ENCODE results near the gene SAPCD1.
"Not testable (repeated sequence)": the region's sequence is repeated elsewhere in the genome, so short reads cannot be mapped to it uniquely, and the experiment has no call there.

The SAPCD1 gene

DNA sequence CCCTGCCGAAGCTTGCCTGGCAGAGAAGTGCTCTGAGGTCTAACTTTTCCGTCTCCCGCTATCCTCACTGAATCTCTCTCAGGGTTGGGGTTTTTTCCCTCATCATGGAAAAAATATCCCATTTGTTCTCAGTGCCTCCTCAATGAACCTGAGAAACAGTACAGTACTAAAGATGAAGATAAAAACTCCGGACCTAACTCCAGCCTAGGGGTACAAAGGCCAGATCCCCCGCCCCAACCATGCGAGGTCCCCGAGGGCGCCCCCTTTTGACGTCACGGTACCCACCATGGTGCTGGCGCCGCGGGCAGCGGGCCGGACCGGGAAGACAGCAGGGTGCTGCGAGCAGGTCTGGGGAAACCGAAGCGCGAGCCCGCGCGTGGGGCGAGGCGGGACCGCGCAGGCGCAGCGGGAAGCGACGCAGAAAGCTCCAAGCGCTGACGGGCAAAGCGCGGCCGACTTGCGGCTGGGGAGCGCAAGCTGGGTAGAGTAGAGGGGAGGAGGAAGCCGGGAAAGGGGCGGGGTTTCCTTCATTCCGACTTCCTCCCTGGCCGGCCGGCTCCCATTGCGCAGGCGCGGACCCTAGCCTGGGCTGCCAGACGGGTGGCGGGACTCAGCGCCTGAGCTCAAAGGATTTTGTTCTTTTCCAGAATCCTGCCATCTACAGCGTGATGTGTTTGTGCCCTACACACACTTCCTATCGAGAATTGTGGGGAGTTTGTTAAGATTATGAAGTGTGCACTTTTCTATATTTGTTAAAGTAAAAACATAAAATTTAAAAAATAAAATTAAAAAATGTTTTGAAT, 44.2 kb downstream of the SAPCD1 start, which contains the start of gene LSM2:
LSM2 (minus strand) TSS at position 497 of the 803 bp plus-strand sequence; CDS start at position 288, 209 bp downstream.
- DNase-seq = peak; percentile 96

DNA sequence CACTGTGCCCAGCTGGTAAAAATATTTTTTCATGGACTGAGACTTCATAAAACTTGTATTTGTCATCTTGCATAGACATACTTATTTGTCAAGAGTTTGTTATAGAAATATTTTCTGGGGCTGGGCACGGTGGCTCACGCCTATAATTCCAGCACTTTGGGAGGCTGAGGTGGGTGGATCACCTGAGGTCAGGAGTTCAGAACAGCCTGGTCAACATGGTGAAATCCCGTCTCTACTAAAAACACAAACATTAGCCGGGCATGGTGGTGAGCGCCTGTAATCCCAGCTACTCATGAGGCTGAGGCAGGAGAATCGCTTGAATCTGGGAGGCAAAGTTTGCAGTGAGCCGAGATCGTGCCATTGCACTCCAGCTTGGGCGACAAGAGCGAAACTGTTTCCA, 46.1 kb downstream of the SAPCD1 start:
- not testable (repeated sequence) for DNase-seq

DNA sequence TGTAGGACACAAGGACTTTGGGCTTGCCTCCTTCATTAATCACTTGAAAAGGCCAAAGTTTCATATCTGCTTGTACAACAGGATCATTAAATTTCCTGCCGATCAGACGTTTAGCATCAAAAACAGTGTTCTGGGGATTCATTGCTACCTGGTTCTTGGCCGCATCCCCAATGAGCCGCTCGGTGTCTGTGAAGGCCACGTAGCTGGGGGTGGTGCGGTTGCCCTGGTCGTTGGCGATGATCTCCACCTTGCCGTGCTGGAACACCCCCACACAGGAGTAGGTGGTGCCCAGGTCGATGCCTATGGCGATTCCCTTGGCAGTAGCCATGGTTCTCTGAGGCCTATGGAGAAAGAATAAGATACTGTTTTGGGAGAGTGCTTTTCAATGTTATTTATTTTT, 49.2 kb downstream of the SAPCD1 start:
- DNase-seq = no peak

DNA sequence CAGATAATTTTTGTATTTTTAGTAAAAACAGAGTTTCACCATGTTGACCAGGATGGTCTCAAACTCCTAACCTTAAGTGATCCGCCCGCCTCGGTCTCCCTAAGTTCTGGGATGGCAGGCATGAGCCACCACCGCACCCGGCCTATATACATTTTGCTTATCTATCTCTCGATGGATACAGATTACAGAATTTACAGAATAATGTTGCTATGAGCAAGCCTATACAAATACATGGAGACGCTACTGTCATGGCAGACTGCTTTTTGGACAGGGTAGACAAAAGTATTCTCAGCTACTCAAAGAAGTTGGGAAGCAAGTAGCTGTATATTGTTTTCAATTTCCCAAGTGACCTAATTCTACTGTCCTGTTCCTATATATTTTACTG, 51.0 kb downstream of the SAPCD1 start:
- no peak for DNase-seq
